H1 (cell line): ENCODE data around the gene NADK. TPM values are rescaled to one million over a fixed set of nuclear protein-coding genes. Genes with fewer than 3 reads are reported as not detected.

Experiments
- CTCF ChIA-PET: fragments of 300-600 bp; sonication (Branson Sonifier 250); formaldehyde crosslinking; loops from one replicate; lab custom pipeline; 2021; ENCODE audit not compliant: partially characterized antibody; lab: Charles Lee
- POLR2A ChIA-PET: fragments of 300-600 bp; sonication (Branson Sonifier 250); formaldehyde crosslinking; loops from one replicate; lab custom pipeline; 2021; ENCODE audit warnings: inconsistent platforms; ENCODE audit not compliant: partially characterized antibody; lab: Charles Lee
- DNase-seq, 2 experiments: peaks; one replicate each; pipeline versions ENCODE4 v3.0.0 to v3.0.0-alpha.2; 2010 to 2022; ENCODE audit warnings: low spot score in 2 of 2, low read depth in 1 of 2, mixed read lengths in 1 of 2
- FAIRE-seq: peaks from 2 replicates; lab custom pipeline; 2011; peaks lifted over from hg19 to GRCh38; lab: Jason Lieb, UNC
- H2AFZ ChIP-seq: 2 replicates; pipeline ENCODE4 v1.8.1; 2012; ENCODE audit warnings: low read length, inconsistent platforms
- H2AK5ac ChIP-seq: 2 replicates; pipeline ENCODE4 v1.6.1; 2013; ENCODE audit warnings: low read depth, low read length
- H2BK120ac ChIP-seq: replicated peaks from 2 replicates; pipeline ENCODE3; 2013; ENCODE audit warnings: low read depth, low read length, inconsistent platforms
- H2BK12ac ChIP-seq: 2 replicates; pipeline ENCODE4 v1.6.1; 2013; ENCODE audit warnings: low read depth, low read length
- H2BK15ac ChIP-seq: 2 replicates; pipeline ENCODE4 v1.6.1; 2013; ENCODE audit warnings: low read length
- H2BK20ac ChIP-seq: 2 replicates; pipeline ENCODE4 v1.6.1; 2013; ENCODE audit warnings: low read length
- H2BK5ac ChIP-seq: 2 replicates; pipeline ENCODE4 v1.6.1; 2013; ENCODE audit warnings: low read depth, low read length
- H3K14ac ChIP-seq: 2 replicates; pipeline ENCODE4 v1.6.1; 2013; ENCODE audit warnings: inconsistent platforms; ENCODE audit not compliant: insufficient read length
- H3K18ac ChIP-seq: 2 replicates; pipeline ENCODE4 v1.6.1; 2013; ENCODE audit warnings: low read length; ENCODE audit errors: extremely low read depth
- H3K23ac ChIP-seq: 2 replicates; pipeline ENCODE4 v1.6.1; 2013; ENCODE audit warnings: inconsistent platforms; ENCODE audit not compliant: insufficient read length
- H3K23me2 ChIP-seq: 2 replicates; pipeline ENCODE4 v1.6.1; 2013; ENCODE audit warnings: low read depth, low read length
- H3K27ac ChIP-seq: 2 replicates; pipeline ENCODE4 v1.6.1; 2011; ENCODE audit warnings: low read depth, low read length, inconsistent platforms
- H3K27me3 ChIP-seq, 4 experiments: replicated peaks in 1 of 4; 1 replicate in 1 of 4; 2 replicates in 3 of 4; pipeline versions ENCODE4 v1.6.1 to v1.8.1; 2011 to 2013; ENCODE audit warnings: low read length in 3 of 4, mild to moderate bottlenecking in 3 of 4, inconsistent platforms in 2 of 4, mixed read lengths in 2 of 4, moderate library complexity in 1 of 4; ENCODE audit not compliant: control insufficient read depth in 3 of 4, insufficient read depth in 3 of 4; ENCODE audit errors: extremely low read depth in 1 of 4
- H3K36me3 ChIP-seq, 4 experiments: 2 replicates each; pipeline versions ENCODE4 v1.6.1 to v1.8.1; 2011 to 2013; ENCODE audit warnings: mild to moderate bottlenecking in 4 of 4, low read length in 3 of 4, moderate library complexity in 2 of 4, control low read depth in 1 of 4, inconsistent platforms in 1 of 4; ENCODE audit not compliant: insufficient read depth in 4 of 4, control insufficient read depth in 2 of 4
- H3K4ac ChIP-seq: replicated peaks from 2 replicates; pipeline ENCODE3; 2013; ENCODE audit warnings: low read length, low read depth, mixed read lengths, inconsistent platforms; ENCODE audit not compliant: insufficient read length
- H3K4me1 ChIP-seq, 4 experiments: replicated peaks in 1 of 4; 1 replicate in 1 of 4; 2 replicates in 3 of 4; pipeline versions ENCODE4 v1.6.1 to v1.8.1; 2011 to 2013; ENCODE audit warnings: low read length in 3 of 4, inconsistent platforms in 2 of 4, mixed read lengths in 1 of 4; ENCODE audit not compliant: insufficient read depth in 4 of 4, control insufficient read depth in 3 of 4
- H3K4me2 ChIP-seq, 2 experiments: 2 replicates each; pipeline versions ENCODE4 v1.6.1 to v1.8.1; 2011 to 2013; ENCODE audit warnings: low read depth in 2 of 2, low read length in 2 of 2, control low read depth in 1 of 2, inconsistent platforms in 1 of 2, mild to moderate bottlenecking in 1 of 2; ENCODE audit not compliant: insufficient read depth in 1 of 2
- H3K4me3 ChIP-seq, 4 experiments: fragments of 200-600, 300-600 bp in 1 of 4; sonication (generic), shearing (Covaris generic), sonication (Bioruptor Twin) in 1 of 4; 2 replicates each; pipeline versions ENCODE4 v1.5.1 to v1.8.1; 2011 to 2016; ENCODE audit warnings: low read length in 4 of 4, low read depth in 3 of 4, control low read depth in 2 of 4, inconsistent platforms in 2 of 4, mild to moderate bottlenecking in 2 of 4, mixed read lengths in 1 of 4, moderate library complexity in 1 of 4; ENCODE audit not compliant: insufficient read depth in 2 of 4; ENCODE audit errors: extremely low read depth in 1 of 4
- H3K56ac ChIP-seq: replicated peaks from 2 replicates; pipeline ENCODE3; 2013; ENCODE audit warnings: low read depth, mild to moderate bottlenecking, mixed read lengths, low read length, inconsistent platforms; ENCODE audit not compliant: insufficient read length
- H3K79me1 ChIP-seq: 2 replicates; pipeline ENCODE4 v1.6.1; 2013; ENCODE audit warnings: low read depth, low read length, control low read depth
- H3K79me2 ChIP-seq, 2 experiments: 2 replicates each; pipeline versions ENCODE4 v1.6.1 to v1.8.1; 2012 to 2013; ENCODE audit warnings: low read length in 2 of 2, mild to moderate bottlenecking in 2 of 2, inconsistent platforms in 1 of 2; ENCODE audit not compliant: insufficient read depth in 2 of 2, control insufficient read depth in 1 of 2
- H3K9ac ChIP-seq, 4 experiments: replicated peaks in 1 of 4; 1 replicate in 1 of 4; 2 replicates in 3 of 4; pipeline versions ENCODE4 v1.6.1 to v1.8.1; 2011 to 2013; ENCODE audit warnings: low read depth in 3 of 4, low read length in 3 of 4, control low read depth in 2 of 4, mild to moderate bottlenecking in 2 of 4, moderate library complexity in 2 of 4, inconsistent platforms in 1 of 4; ENCODE audit errors: extremely low read depth in 1 of 4
- H3K9me3 ChIP-seq, 2 experiments: 2 replicates each; pipeline versions ENCODE4 v1.6.1 to v1.8.1; 2012 to 2013; ENCODE audit warnings: mild to moderate bottlenecking in 2 of 2, moderate library complexity in 2 of 2, control low read depth in 1 of 2, inconsistent platforms in 1 of 2, low read depth in 1 of 2, low read length in 1 of 2, mixed read lengths in 1 of 2; ENCODE audit not compliant: insufficient read depth in 2 of 2
- H4K20me1 ChIP-seq, 2 experiments: replicated peaks in 1 of 2; 2 replicates each; pipeline versions ENCODE3 to v1.8.1; 2011 to 2013; ENCODE audit warnings: inconsistent platforms in 2 of 2, low read length in 2 of 2, mild to moderate bottlenecking in 1 of 2; ENCODE audit not compliant: insufficient read depth in 2 of 2, control insufficient read depth in 1 of 2
- H4K5ac ChIP-seq: 2 replicates; pipeline ENCODE4 v1.6.1; 2013; ENCODE audit warnings: low read length, low read depth, mixed read lengths, inconsistent platforms; ENCODE audit not compliant: insufficient read length
- H4K8ac ChIP-seq: 2 replicates; pipeline ENCODE4 v1.8.0; 2013; ENCODE audit warnings: mild to moderate bottlenecking, moderate library complexity, low read length, inconsistent platforms; ENCODE audit not compliant: insufficient read depth; ENCODE audit errors: extremely low read depth
- H4K91ac ChIP-seq: replicated peaks from 2 replicates; pipeline ENCODE3; 2013; ENCODE audit warnings: low read length, mixed read lengths, inconsistent platforms; ENCODE audit not compliant: insufficient read length
- BACH1 ChIP-seq: IDR thresholded peaks from 2 replicates; pipeline ENCODE4 v1.6.1; 2012; ENCODE audit warnings: low read length, improper control_type of control experiment
- CBX5 ChIP-seq: fragments of 300-800, 300-1000 bp; sonication (generic); IDR thresholded peaks from 2 replicates; pipeline ENCODE4 v1.7.1; 2016; ENCODE audit warnings: antibody characterized with exemption, low read length, low read depth
- GABPA ChIP-seq: IDR thresholded peaks from 2 replicates; pipeline ENCODE4 v1.6.1; 2011; ENCODE audit warnings: mild to moderate bottlenecking, low read length, moderate library complexity, borderline replicate concordance; ENCODE audit not compliant: insufficient read depth
- JUND ChIP-seq: IDR thresholded peaks from 2 replicates; pipeline ENCODE4 v1.6.1; 2011; ENCODE audit warnings: mild to moderate bottlenecking, improper control_type of control experiment, low read length
- NANOG ChIP-seq: IDR thresholded peaks from 2 replicates; pipeline ENCODE4 v1.6.1; 2011; ENCODE audit warnings: low read length, low read depth, mild to moderate bottlenecking, inconsistent platforms; ENCODE audit not compliant: insufficient read depth, poor library complexity, severe bottlenecking
- SIN3A ChIP-seq, 2 experiments: IDR thresholded peaks in 1 of 2; conservative IDR thresholded peaks in 1 of 2; 2 replicates each; pipeline ENCODE4 v1.6.1; 2011 to 2012; ENCODE audit warnings: low read length in 2 of 2, improper control_type of control experiment in 1 of 2, low read depth in 1 of 2, mild to moderate bottlenecking in 1 of 2
- TAF7 ChIP-seq: optimal IDR thresholded peaks from 2 replicates; pipeline ENCODE3; 2011; ENCODE audit warnings: low read depth, mild to moderate bottlenecking, inconsistent platforms, low read length, moderate library complexity, borderline replicate concordance
- WGBS, 2 experiments: shearing (Covaris generic) in 1 of 2; methylation state at CpG; one replicate each; pipeline versions ENCODE4 v1.1.6 to v1.1.7; 2013 to 2015; ENCODE audit warnings: low lambda C conversion rate in 2 of 2, mixed read lengths in 2 of 2, inconsistent platforms in 1 of 2, low coverage in 1 of 2, missing lambda C conversion rate in 1 of 2; ENCODE audit not compliant: insufficient replicate concordance in 2 of 2, insufficient coverage in 1 of 2, insufficient read length in 1 of 2; ENCODE audit errors: extremely low coverage in 1 of 2, missing lambda C conversion rate in 1 of 2; 5-methylcytosine and 5-hydroxymethylcytosine counted together
- polyA plus RNA-seq, 7 experiments: library from polyadenylated mRNA; depleted of rRNA in 3 of 7; stranded (reverse) in 5 of 7; unstranded in 2 of 7; fragments of >200 nt in 5 of 7; fragments of 200-250 nt in 2 of 7; gene quantifications; 1 replicate in 5 of 7; 2 replicates in 1 of 7; 4 replicates in 1 of 7; pipeline versions ENCODE4 v1.2.1 to v1.2.3, GENCODE V29; 2011 to 2013; ENCODE audit warnings: missing spikeins in 2 of 7, mixed read lengths in 2 of 7
- total RNA-seq: library from RNA; stranded (reverse); fragmentation: NEBNext Ultra II Directional; extraction: Animal tissue kit (Norgen Biotek cat#: 25700); gene quantifications from 2 replicates; pipeline ENCODE4 v1.2.1, GENCODE V29; 2021
- TF ChIP-seq, protein P1 (sequence below): IDR thresholded peaks from 2 replicates; pipeline ENCODE4 v1.6.1; 2011; ENCODE audit warnings: low read length, improper control_type of control experiment

The NADK gene
- total and polyA plus RNA-seq, 2 of the 8 experiments (the other 6 are each of a cell fraction or from before 2014, with no cell fraction given), result 78.0 to 89.7 TPM

DNA sequence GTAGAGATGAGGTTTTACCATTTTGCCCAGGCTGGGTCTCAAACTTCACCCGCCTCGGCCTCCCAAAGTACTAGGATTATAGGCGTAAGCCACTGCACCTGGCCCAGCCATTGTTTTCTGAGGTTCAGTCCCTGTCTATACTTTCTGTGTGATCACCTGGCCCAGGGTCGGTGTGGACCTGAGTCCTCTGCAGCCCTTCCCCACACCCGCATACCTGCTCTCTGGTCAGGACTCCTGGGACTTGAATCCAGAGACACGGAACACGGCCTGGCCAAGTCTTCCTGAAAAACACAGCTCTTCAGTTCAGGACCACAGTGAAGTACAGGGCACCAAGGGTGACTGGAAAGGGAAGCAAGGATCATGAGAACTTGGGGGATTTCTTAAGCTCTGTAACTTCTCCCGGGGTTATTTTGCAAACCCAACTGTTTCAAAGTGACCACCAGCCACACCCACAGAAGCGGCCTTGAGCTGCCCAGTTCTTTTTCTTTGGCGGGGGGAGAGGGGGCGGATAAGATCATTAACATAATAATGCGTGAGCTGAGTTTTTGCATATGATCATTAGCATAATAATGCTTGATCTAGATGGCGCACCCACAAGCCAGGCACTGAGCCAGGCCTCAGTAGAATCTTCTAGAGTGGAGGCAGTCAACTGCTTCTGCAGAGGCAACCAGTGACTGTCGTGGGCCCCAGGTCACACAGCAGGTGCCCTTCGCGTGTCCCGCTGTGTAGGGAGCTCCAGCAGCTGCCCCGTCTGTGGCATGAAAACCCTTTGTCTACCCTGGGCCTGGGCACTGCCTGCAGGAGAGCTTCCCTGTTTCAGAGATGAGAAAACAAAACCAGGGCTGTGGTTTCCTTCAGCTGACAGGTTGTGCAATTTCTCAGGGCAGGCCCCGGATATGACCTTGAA, 1.7 kb upstream of the NADK start:
- DNase-seq, result peak; percentile 41 to 63
- Histone ChIP-seq H2BK15ac (peak overlapping the region; percentile 92; the same call in 1 of the 2 replicates), H3K4me1 (peaks cover 3 to 48% (median 32%) of the 10 kb centered on the region in 4 experiments), H3K9ac (peak overlapping the region in 3 of 4 experiments; percentile 60 to 74 (median 62); a peak in 6 of 7 replicates), H2BK12ac (peak overlapping the region; percentile 99), H4K20me1 (peaks cover 11 to 14% of the 10 kb centered on the region in 2 experiments), H3K27ac (peak overlapping the region; percentile 83), H3K4me3 (peak overlapping the region; percentile 66 to 91 (median 77)), H3K14ac (no peak overlapping the region), H2AK5ac (peak overlapping the region; percentile 93; the same call in 1 of the 2 replicates), H2BK20ac (peak overlapping the region; percentile 94), H4K91ac (peak overlapping the region; percentile 98), H3K23me2 (peaks cover 14% of the 10 kb centered on the region), H2BK120ac (peak overlapping the region; percentile 97), H3K36me3 (peaks cover 0 to 1% (median 0%) of the 10 kb centered on the region in 4 experiments; a peak in 2 of 8 replicates), H3K4me2 (peak overlapping the region; percentile 81 to 99), H3K4ac (peak overlapping the region; percentile 92), H4K5ac (peak overlapping the region; percentile 96), H3K27me3 (no peaks in the 10 kb centered on the region), H3K56ac (peak overlapping the region; percentile 71), H3K79me2 (peaks cover 16 to 30% of the 10 kb centered on the region in 2 experiments; a peak in 3 of 4 replicates), H2BK5ac (peak overlapping the region; percentile 99), H3K79me1 (peaks cover 8% of the 10 kb centered on the region; the same call in 1 of the 2 replicates), H4K8ac (peak overlapping the region; percentile 75; the same call in 1 of the 2 replicates), H2AFZ (no peak overlapping the region), H3K18ac (peak overlapping the region; percentile 99), H3K23ac (no peak overlapping the region), H3K9me3 (no peaks in the 10 kb centered on the region)
- WGBS, 2 experiments, result 16% methylated on average over 19 of the region's 19 CpGs; no CpG with 5 or more reads in 1 of the 2 experiments
- POLR2A ChIA-PET, result interaction anchor here (0.6 to 2.6 kb wide), 23 partner anchors 8 to 452 kb away, joined by 3 to 17 read pairs (median 4); no protein-coding TSS in a partner anchor
- FAIRE-seq, result no peak
- CTCF ChIA-PET, result interaction anchor here (0.6 to 2.3 kb wide), 11 partner anchors 9 to 360 kb away, joined by 3 to 24 read pairs (median 4); no protein-coding TSS in a partner anchor
- TF ChIP-seq NANOG (peak; percentile 58), TAF7 (no peak), SIN3A (conservative IDR thresholded peaks at IDR 0.05 in 1 of 2, IDR thresholded peaks at IDR 0.05 in 1 of 2; ENCODE audit: low read depth in 1 of 2, low read length in 2 of 2) (0 out of 4 replicates have a peak, but pooled peaks of 1 of the 2 experiments have one; percentile 57), JUND (no peak), CBX5 (no peak), BACH1 (no peak), GABPA (0 out of 2 replicates have a peak, but pooled peaks have one; percentile 6)
- TF ChIP-seq, protein P1, sequence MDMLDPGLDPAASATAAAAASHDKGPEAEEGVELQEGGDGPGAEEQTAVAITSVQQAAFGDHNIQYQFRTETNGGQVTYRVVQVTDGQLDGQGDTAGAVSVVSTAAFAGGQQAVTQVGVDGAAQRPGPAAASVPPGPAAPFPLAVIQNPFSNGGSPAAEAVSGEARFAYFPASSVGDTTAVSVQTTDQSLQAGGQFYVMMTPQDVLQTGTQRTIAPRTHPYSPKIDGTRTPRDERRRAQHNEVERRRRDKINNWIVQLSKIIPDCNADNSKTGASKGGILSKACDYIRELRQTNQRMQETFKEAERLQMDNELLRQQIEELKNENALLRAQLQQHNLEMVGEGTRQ, result no peak
